GM18909 (cell line): ENCODE measurements around the gene ACVR1C.

Source experiments
- ATAC-seq: cut with Tn5 transposase; IDR thresholded peaks from one replicate; pipeline ENCODE4 v1.9.1; 2021; ENCODE audit warnings: mild to moderate bottlenecking; ENCODE audit not compliant: unreplicated experiment, poor library complexity

Gene ACVR1C

DNA sequence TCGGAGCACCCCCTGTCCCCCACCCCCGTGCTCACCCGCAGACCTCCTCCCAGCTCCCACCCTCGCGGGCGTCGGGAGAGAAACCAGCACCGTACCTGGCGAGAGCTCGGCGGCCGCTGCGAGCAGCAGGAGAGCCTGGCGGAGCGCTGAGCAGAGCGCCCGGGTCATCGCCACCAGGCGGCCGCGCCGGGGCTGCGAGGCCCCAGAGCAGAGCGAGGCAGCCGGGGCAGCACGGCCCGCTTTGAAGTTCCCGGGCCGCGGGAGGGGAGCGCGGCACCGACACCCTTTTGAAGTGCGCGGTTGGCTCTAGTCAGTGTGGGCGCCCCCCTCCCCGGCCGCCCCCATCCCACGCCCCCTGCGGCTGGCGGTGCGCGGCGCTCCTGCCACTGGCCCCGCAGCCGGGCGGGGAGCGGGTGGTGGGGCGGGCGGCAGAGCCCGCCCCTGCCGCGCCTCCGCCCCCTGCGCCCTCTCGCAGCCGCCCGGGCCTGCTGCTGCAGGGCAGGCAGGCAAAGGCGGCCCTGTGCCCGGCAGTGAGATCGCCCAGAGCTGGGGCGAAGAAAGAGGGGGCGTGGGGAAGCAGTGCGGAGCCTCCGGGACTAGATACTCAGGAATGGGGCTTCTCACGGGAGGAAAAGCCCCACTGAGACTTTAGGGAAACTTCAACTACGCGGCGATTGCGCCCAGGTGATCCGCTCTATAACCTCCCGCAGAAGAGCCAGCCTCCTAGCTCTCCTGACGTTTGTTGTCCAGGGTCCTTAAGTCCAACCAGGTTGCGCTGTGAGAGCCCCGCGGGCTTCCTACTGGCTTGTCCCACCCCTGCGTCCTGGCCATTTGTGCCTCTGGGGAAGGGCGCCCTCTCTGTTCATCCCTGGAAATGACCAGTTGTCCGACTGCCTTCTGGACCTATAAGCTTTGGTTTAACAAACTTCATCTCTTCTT lies at the start of gene ACVR1C:
TSS of gene ACVR1C (minus strand) at position 388 of the 939 bp plus-strand sequence. CDS start at position 168, 220 bp downstream.
- ATAC-seq, result peak; percentile 90

DNA sequence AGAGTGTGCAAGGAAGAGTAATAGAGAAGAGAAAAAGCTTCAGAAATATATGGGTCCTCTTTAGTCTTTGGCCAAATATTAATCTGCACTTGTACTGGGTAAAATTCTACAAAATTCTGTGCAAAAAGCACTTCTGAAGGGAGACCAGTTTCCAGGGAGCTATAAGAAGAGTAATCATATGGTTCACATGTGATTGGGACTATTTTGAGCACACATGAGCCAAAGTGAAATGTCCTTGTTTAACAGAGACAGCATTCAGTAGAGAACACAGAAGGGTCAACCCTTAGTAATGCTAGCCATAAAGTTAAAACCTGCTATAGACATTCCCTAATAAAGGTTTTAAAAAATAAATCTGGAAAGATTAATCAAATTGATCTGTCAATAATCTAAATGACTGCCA lies 49.3 kb upstream of the ACVR1C start:
- ATAC-seq, result no peak

DNA sequence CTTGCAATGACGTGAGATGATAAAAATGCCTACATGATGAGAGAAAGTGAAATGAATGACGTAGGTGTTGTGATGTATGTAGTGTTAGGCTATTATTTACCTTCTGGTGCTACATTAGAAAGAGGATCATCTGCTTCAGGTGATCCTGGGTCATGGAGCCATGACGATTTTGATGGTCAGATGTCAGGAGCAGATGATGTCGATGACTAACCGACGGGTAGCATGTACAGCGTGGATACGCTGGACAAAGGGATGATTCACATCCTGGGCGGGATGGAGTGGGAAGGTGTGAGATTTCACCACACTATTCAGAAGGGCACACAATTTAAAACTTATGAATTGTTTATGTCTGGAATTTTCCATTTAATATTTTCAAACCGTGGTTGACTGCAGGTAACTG lies 43.5 kb upstream of the ACVR1C start:
- ATAC-seq, result no peak

- ATAC-seq, result no peak
Measured at GRCh38 chr2:157662401-157662800, 33.7 kb upstream of the ACVR1C start.

DNA sequence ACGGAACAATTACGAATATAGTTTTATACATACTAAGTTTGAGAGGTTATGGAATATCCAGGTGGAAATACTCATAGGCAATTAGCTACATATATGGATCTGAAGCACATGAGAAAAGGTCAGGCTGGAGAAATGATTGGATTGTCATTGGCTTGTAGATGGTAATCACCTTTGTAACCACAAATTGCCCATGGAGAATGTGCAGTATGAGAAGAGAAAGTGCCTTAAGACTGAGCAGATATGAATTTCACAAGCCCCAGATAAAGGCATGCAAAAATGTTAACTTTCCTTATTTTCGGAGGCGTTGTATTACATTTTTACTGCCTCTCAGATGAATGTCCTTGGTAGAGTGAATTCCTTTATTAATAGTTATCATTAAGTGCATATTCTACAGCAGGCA lies 33.1 kb upstream of the ACVR1C start:
- ATAC-seq, result no peak

DNA sequence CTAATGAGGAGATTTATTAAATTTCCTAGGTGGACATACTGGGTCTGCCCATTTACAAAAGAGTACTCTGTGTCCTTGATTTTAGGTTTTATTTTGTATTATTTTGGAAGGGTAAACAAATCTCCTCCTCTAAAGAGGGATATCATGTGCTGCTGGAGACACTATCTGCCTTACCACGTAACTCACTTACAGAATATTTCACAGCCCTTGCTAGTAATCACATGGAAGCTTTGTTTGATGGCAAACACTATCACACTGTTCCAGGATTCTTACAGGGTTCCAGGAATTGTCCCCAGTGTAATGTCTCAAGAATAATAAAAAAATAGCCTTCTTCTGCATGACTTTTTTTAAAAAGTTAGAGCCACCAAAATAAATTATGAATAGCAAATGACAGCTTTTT lies 29.2 kb upstream of the ACVR1C start:
- no peak for ATAC-seq

GRCh38 chr2:157657101-157657500 lies 28.4 kb upstream of the ACVR1C start:
- no peak for ATAC-seq

- ATAC-seq, result no peak
Measured at GRCh38 chr2:157644776-157645175, 16.1 kb upstream of the ACVR1C start.

DNA sequence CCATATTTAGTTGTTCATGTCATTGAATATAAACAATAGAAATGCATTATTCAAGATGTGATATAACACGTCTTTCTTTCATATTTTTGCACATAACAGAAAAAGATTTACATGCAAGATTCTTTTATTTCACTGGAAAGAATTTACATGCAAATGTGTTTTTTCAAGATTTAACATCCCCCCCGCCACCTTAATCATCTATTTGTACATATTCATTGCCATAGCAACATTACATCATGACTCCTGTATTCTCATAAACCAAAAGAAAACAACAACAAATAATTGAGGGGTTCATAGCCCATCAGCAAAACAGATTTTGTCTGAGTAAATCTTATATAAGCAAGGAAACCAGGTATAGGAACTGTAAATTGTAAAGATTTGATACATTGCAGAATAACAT lies 3.2 kb upstream of the ACVR1C start:
- ATAC-seq, result no peak

- peak; percentile 10 for ATAC-seq
Measured at GRCh38 chr2:157627594-157628476, 829 bp downstream of the ACVR1C start.

- ATAC-seq, result no peak
Measured at GRCh38 chr2:157625296-157625695, 3.4 kb downstream of the ACVR1C start.

- no peak for ATAC-seq
Measured at GRCh38 chr2:157620956-157621355, 7.7 kb downstream of the ACVR1C start.

DNA sequence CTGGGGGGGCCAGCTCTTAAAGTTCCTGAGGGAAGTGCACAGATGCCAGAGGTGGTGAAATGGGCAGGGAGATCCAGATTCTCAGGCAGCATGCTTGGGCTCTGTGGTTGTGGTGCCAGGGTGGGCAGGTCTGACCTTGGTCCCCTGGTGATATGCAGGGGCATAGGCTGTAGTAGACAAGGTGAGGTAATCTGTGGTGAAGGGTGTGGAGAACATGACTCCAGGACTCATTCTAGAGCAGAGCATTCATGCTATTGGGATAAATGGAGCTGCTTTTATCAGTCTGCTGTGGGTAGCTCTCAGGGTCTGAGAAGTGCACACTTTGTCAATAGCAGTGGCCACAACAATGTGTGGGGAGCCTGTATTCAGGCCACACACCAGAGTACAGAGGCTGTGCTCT lies 16.9 kb downstream of the ACVR1C start:
- no peak for ATAC-seq

GRCh38 chr2:157611110-157611509 lies 17.6 kb downstream of the ACVR1C start:
- ATAC-seq, result no peak

GRCh38 chr2:157606534-157606933 lies 22.1 kb downstream of the ACVR1C start:
- no peak for ATAC-seq

DNA sequence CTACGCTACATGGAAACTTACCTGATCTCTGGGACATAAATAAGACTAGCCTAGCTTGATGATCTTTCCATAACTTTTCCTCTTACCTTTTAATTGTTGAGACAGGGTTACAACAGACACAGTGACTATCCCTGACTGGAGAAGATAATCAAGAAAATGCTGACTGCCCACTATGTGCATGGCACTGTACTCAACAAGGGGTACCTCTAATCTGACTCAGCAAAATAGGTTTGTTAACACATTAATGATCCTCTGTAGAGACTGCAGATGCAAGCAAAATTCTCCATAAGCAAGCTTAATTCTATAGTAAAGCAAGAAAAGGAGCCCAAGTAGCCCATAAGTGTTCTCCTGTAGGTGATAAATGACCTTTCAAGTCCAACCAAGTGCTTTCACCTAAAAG lies 25.5 kb downstream of the ACVR1C start:
- ATAC-seq, result no peak

DNA sequence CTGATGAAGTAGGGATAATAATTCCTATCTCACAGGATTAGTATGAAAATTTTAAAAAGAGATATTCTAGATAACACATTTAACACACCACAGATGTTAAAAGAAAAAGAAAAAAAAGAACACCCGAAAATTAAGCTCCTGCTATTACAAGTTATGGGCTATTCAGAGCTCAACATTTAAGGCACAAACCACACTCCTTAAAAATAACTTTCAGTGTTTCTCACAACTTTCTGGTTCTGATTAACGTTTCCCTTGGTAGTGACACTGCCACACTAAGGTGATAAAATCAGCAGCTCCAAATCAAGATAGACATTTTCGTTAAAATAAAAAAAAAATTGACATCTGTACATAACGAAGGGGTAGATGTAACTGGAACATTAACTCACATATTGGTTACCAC lies 26.9 kb downstream of the ACVR1C start:
- no peak for ATAC-seq

DNA sequence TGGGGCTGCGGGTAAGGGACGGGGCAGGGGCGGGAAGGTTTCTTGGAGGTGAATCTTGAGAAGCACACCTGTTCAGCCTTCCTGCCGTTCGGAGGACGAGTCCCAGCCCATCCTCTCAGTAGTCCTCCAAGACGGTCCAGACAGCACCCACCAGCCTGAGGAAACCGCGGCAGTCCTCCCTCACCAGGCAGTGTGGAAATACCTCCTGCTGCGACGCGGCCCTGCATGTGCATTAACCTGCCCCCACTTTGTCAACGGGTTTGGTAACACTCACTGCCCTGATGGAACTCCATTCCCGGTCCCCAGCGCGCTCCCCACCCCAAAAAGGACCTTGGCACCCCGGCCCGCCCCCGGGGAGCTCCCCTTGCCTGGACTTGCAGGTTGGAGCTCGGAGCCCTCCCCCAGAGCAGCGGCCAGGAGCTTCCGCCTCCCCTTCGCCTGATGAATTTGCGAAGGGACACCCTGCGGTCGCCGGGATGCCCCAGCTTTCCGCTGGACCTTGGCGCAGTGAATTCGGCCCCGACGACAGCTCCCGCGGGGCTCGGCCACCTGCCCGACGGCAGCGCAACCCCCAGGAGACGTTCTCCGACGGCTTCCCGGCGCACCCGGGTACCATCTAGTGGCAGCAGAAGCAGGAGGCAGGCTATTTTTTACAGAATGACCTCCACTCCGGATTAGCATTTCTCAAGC lies 31.5 kb downstream of the ACVR1C start:
- peak; percentile 81 for ATAC-seq

DNA sequence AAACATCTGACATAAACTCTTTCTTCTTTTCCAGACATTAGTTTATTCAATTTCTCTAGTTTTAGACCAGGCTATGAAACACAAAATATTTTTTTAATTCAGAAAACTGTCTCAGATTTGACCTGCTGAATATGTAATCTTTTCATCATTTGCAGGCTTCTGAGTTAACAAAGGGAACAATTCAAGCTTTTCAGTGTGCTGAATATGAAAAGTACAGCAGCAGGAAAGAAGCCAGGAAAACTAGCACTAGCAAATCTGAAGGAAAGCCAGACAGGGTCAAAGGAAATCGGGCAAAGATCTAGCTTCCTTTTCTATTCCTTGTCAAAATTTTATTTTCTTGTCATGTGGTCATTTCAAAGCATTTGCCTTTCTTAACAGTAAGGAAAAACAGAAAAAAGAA lies 35.3 kb downstream of the ACVR1C start:
- ATAC-seq, result no peak

GRCh38 chr2:157592948-157593347 lies 35.7 kb downstream of the ACVR1C start:
- no peak for ATAC-seq

GRCh38 chr2:157592374-157592773 lies 36.3 kb downstream of the ACVR1C start:
- no peak for ATAC-seq
